ENCODE data around the gene SRSF5. TPM values are rescaled to one million over a fixed set of nuclear protein-coding genes. Genes with fewer than 3 reads are reported as not detected.

Gene SRSF5
- total and polyA plus RNA-seq, 2 of the 8 experiments (the other 6 are each of a cell fraction or from before 2014, with no cell fraction given): 101 to 238 TPM

- H3K23ac ChIP-seq (ENCODE audit: insufficient read length): no peak overlapping the region
- H4K91ac ChIP-seq (replicated peaks; ENCODE audit: insufficient read length, low read length): no peak overlapping the region
- H3K4me2 ChIP-seq (ENCODE audit: insufficient read depth in 1 of 2, low read depth in 2 of 2, low read length in 2 of 2): peak overlapping the region; percentile 62 to 70; a peak in 3 of 4 replicates
- H3K36me3 ChIP-seq (ENCODE audit: control insufficient read depth in 2 of 4, insufficient read depth in 4 of 4, low read length in 3 of 4): peaks cover 39 to 61% (median 56%) of the 10 kb centered on the region in 4 experiments
- H3K4ac ChIP-seq (replicated peaks; ENCODE audit: insufficient read length, low read depth, low read length): no peak overlapping the region
- H4K20me1 ChIP-seq (replicated peaks in 1 of 2; ENCODE audit: control insufficient read depth in 1 of 2, insufficient read depth in 2 of 2, low read length in 2 of 2): peaks cover 14 to 15% of the 10 kb centered on the region in 2 experiments
- H3K18ac ChIP-seq (ENCODE audit: extremely low read depth, low read length): no peak overlapping the region
- no peak overlapping the region for H4K5ac ChIP-seq (ENCODE audit: insufficient read length, low read depth, low read length)
- H2BK12ac ChIP-seq (ENCODE audit: low read depth, low read length): no peak overlapping the region
- no peaks in the 10 kb centered on the region for H3K27me3 ChIP-seq (replicated peaks in 1 of 4; ENCODE audit: control insufficient read depth in 3 of 4, extremely low read depth in 1 of 4, insufficient read depth in 3 of 4, low read length in 3 of 4)
- H2AK5ac ChIP-seq (ENCODE audit: low read depth, low read length): no peak overlapping the region
- ChIA-PET CTCF (ENCODE audit: partially characterized antibody) (interaction anchor here (0.6 kb wide), 1 partner anchor 162 kb away, joined by 4 read pairs; no protein-coding TSS in a partner anchor), POLR2A (ENCODE audit: partially characterized antibody) (interaction anchor here (1.0 to 3.8 kb wide), 7 partner anchors 10 to 220 kb away, joined by 3 to 39 read pairs (median 6); no protein-coding TSS in a partner anchor)
- no peak overlapping the region for H2BK120ac ChIP-seq (replicated peaks; ENCODE audit: low read depth, low read length)
- 91% methylated on average over 8 of the region's 8 CpGs; no CpG with 5 or more reads in 1 of the 2 experiments for WGBS, 2 experiments (ENCODE audit: extremely low coverage in 1 of 2, insufficient coverage in 1 of 2, insufficient read length in 1 of 2, insufficient replicate concordance in 2 of 2, low coverage in 1 of 2, low lambda C conversion rate in 2 of 2, missing lambda C conversion rate in 1 of 2)
- TF ChIP-seq ATF2 (IDR thresholded peaks at IDR 0.05; ENCODE audit: low read length) (no peak), BCL11A (IDR thresholded peaks at IDR 0.05; ENCODE audit: low read depth in 2 of 2, low read length in 2 of 2) (no peak)
- no peak overlapping the region for H3K27ac ChIP-seq (ENCODE audit: low read depth, low read length)
- H3K79me1 ChIP-seq (ENCODE audit: low read depth, low read length): peaks cover 9% of the 10 kb centered on the region; the same call in 1 of the 2 replicates
- H2BK5ac ChIP-seq (ENCODE audit: low read depth, low read length): no peak overlapping the region
- FAIRE-seq (no peak), DNase-seq (ENCODE audit: low read depth in 1 of 2, low spot score in 2 of 2) (no peak)
- no peaks in the 10 kb centered on the region for H3K9me3 ChIP-seq (ENCODE audit: insufficient read depth in 2 of 2, low read depth in 1 of 2, low read length in 1 of 2)
- H3K14ac ChIP-seq (ENCODE audit: insufficient read length): no peak overlapping the region
- peaks cover 0 to 5% (median 3%) of the 10 kb centered on the region in 4 experiments; a peak in 5 of 7 replicates for H3K4me1 ChIP-seq (replicated peaks in 1 of 4; ENCODE audit: control insufficient read depth in 3 of 4, insufficient read depth in 4 of 4, low read length in 3 of 4)
- no peak overlapping the region for H3K56ac ChIP-seq (replicated peaks; ENCODE audit: insufficient read length, low read depth, low read length)
- H2AFZ ChIP-seq (ENCODE audit: low read length): no peak overlapping the region
- H3K4me3 ChIP-seq (ENCODE audit: extremely low read depth in 1 of 4, insufficient read depth in 2 of 4, low read depth in 3 of 4, low read length in 4 of 4): peak overlapping the region in 2 of 4 experiments; percentile 95 to 99; a peak in 5 of 8 replicates
- H3K9ac ChIP-seq (replicated peaks in 1 of 4; ENCODE audit: extremely low read depth in 1 of 4, low read depth in 3 of 4, low read length in 3 of 4): 0 out of 7 replicates have a peak overlapping the region, but pooled peaks of 1 of the 4 experiments have one; percentile 11
- no peak overlapping the region for H4K8ac ChIP-seq (ENCODE audit: extremely low read depth, insufficient read depth, low read length)
- H3K23me2 ChIP-seq (ENCODE audit: low read depth, low read length): peaks cover 3% of the 10 kb centered on the region; the same call in 1 of the 2 replicates
- H2BK20ac ChIP-seq (ENCODE audit: low read length): no peak overlapping the region
- peaks cover 6 to 41% of the 10 kb centered on the region in 2 experiments for H3K79me2 ChIP-seq (ENCODE audit: control insufficient read depth in 1 of 2, insufficient read depth in 2 of 2, low read length in 2 of 2)
- no peak overlapping the region for H2BK15ac ChIP-seq (ENCODE audit: low read length)
Measured at GRCh38 chr14:69768873-69769272, 1.9 kb downstream of the SRSF5 start.

Measured in H1 (cell line).